ENCODE results near the gene DUSP14. TPM values are rescaled to one million over a fixed set of nuclear protein-coding genes. Genes with fewer than 3 reads are reported as not detected.

The DUSP14 gene
- total RNA-seq, 4 donors from 2014 or later = 76.5 to 133 (median 115) TPM

DNA sequence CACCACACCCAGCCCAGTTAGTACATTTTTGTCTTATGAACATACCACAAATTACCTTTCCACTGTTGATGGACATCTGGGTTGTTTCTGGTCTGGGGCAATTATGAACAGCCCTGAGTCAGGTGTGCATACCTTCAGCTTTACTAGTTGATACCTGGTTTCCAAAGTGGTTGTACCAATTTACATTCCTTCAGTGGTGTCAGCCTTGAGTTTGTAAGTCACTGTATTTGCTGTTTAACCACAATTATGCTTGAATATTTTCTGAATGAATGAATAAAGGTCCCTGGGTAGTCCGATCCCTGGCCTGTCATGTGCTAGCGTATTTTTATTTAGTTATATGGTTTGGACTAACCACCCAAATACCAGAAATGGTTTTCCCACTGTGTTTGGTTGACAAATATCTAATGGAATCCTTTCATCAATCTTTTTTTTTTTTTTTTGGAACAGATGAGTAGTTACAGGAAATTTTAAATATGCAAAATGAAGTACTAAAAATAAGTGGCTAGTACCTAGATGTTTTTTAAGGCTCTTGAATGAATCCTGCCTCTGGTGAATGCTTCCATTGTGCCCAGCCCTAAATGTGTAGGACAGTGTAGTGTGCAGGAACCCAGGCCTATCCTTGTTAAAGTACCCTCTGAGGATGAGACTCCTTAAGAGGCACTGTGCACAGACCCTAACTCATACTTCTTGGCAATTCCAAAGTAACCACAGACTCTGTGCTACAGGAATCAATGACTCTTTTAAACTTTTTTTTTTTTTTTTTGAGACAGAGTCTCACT lies 3.7 kb downstream of the DUSP14 start:
- intact Hi-C loops (cut with DNase I; ENCODE audit: low total_unique reads) = loop anchor here (10.0 kb wide), 1 partner anchor 61 kb away; no protein-coding TSS in a partner anchor
- no peak overlapping the region for H3K4me3 ChIP-seq (ENCODE audit: low read depth, poor library complexity, severe bottlenecking)
- no peak for DNase-seq (ENCODE audit: low spot score in 2 of 2)
- TF ChIP-seq POLR2A (IDR thresholded peaks at IDR 0.05) = no peak
- 71 to 73% methylated on average over 2 of the region's 2 CpGs for WGBS, 2 donors

GRCh38 chr17:37494401-37494831 lies 4.7 kb downstream of the DUSP14 start:
- WGBS, 2 donors = 59 to 62% methylated on average over 3 of the region's 3 CpGs

DNA sequence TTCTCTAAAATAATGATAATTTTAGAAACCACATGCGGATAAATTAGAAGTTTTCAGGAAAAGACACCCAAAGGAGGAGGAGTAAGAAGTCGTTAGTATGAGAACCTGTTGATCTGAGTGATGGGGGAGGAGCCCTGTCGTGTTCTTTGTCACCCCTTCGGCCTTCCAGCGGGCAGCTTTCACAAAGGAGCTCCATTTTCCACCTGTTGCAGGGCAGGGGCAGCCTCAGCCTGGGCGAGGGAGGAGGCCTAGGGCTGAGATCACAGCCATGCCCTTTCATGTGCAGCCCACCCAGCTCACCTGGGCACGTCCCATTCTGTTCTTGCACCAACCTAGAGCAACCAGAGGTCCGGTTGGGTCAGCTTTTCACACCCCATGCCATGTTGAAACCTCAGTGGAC lies 5.3 kb downstream of the DUSP14 start:
- no peak for DNase-seq (ENCODE audit: low spot score in 2 of 2)
- no peak overlapping the region for H3K4me3 ChIP-seq (ENCODE audit: low read depth, poor library complexity, severe bottlenecking)
- TF ChIP-seq CTCF (IDR thresholded peaks at IDR 0.05) = no peak
- no peak for TF ChIP-seq POLR2A (IDR thresholded peaks at IDR 0.05)
- intact Hi-C loops (cut with DNase I; ENCODE audit: low total_unique reads) = loop anchor here (10.0 kb wide), 1 partner anchor 60 kb away; no protein-coding TSS in a partner anchor
- 65 to 69% methylated on average over 8 of the region's 8 CpGs for WGBS, 2 donors

More at GRCh38 chr17:37494401-37494831, 4.7 kb downstream of the DUSP14 start:
- TF ChIP-seq CTCF (IDR thresholded peaks at IDR 0.05) (no peak), POLR2A (IDR thresholded peaks at IDR 0.05) (no peak)
- intact Hi-C loops (cut with DNase I; ENCODE audit: low total_unique reads) = loop anchor here (10.0 kb wide), 1 partner anchor 60 kb away; no protein-coding TSS in a partner anchor
- DNase-seq (ENCODE audit: low spot score in 2 of 2) = no peak
- H3K4me3 ChIP-seq (ENCODE audit: low read depth, poor library complexity, severe bottlenecking) = no peak overlapping the region

- intact Hi-C loops (cut with DNase I; ENCODE audit: low total_unique reads) = no loop called here
- no peak for DNase-seq (ENCODE audit: low spot score in 2 of 2)
- TF ChIP-seq CTCF (IDR thresholded peaks at IDR 0.05) (no peak), POLR2A (IDR thresholded peaks at IDR 0.05) (no peak)
- H3K4me3 ChIP-seq (ENCODE audit: low read depth, poor library complexity, severe bottlenecking) = no peak overlapping the region
These were observed 10.7 kb downstream of the DUSP14 start for GRCh38 chr17:37500378-37500777.

DNA sequence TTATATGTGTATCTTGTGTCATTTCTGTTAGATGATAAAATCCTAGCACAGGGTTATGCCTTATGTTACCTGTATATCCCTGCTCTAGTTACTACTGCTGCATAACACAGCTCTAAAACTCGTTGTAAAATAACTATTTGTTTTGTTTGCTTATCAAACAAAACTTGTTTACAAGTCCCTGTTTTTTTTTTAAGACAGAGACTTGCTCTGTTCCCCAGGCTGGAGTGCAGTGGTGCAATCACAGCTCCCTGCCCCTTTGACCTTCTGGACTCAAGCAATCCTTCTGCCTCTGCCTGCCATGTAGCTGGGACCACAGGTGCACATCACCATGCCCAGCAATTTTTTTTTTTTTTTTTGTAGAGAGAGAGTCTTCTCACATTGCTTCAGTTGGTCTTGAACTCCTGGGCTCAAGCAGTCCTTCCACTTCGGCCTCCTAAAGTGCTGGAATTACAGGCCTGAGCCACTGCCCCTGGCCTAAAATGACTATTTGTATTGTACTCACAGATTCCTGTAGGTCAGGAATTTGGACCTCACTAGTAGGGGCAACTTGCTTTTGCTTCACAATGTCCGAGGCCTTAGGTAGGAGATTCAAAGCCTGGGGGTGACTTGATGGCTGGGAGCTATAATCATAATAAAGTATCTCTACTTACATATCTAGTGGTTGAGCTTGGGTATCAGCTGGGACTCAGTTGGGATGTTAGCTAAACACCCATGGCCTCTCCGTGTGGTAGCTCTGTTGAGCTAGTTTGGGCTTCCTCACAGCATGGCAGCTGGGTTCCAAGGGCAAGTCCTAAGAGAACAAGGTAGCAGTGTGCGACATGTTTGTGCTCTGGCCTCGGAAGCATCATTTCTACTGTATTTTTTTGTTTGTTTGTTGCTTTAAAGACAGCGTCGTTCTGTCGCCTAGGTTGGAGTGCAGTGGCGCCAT lies 12.6 kb downstream of the DUSP14 start:
- 84 to 87% methylated on average over 10 of the region's 10 CpGs for WGBS, 2 donors
- TF ChIP-seq CTCF (IDR thresholded peaks at IDR 0.05) (no peak), POLR2A (IDR thresholded peaks at IDR 0.05) (no peak)
- no peak overlapping the region for H3K4me3 ChIP-seq (ENCODE audit: low read depth, poor library complexity, severe bottlenecking)
- DNase-seq (ENCODE audit: low spot score in 2 of 2) = no peak
- intact Hi-C loops (cut with DNase I; ENCODE audit: low total_unique reads) = no loop called here

DNA sequence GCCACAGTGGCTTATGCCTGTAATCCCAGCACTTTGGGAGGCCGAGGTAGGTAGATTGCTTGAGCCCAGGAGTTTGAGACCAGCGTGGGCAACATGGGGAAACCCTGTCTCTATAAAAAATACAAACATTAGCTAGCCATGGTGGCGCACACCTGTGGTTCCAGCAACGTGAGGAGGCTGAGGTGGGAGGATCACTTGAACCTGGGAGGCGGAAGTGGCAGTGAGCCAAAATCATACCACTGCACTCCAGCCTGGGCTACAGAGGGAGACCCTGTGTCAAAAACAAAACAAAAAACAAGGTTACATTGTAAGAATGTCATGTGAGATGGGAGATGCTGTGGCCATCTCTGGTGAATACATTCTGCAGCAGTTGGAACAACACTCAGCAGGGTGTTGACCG lies 13.5 kb downstream of the DUSP14 start:
- intact Hi-C loops (cut with DNase I; ENCODE audit: low total_unique reads) = no loop called here
- DNase-seq (ENCODE audit: low spot score in 2 of 2) = no peak
- no peak overlapping the region for H3K4me3 ChIP-seq (ENCODE audit: low read depth, poor library complexity, severe bottlenecking)
- 92% methylated on average over 6 of the region's 6 CpGs for WGBS, 2 donors
- no peak for TF ChIP-seq POLR2A (IDR thresholded peaks at IDR 0.05)
- TF ChIP-seq CTCF (IDR thresholded peaks at IDR 0.05) = no peak
